K562 (cell line): ENCODE measurements around the gene DHX8. TPM values are rescaled to one million over a fixed set of nuclear protein-coding genes. Genes with fewer than 3 reads are reported as not detected.
A peak's percentile ranks its signal among the peaks of the same experiment; 100 is the strongest.

ENCODE experiments used
- CEBPB ChIP-seq: fragments of 450-650 bp; IDR thresholded peaks from 2 replicates; pipeline ENCODE4 v1.6.1; 2016; ENCODE audit warnings: missing genetic modification characterization, missing compliant biosample characterization
- CREB3L1 ChIP-seq: fragments of 450-650 bp; IDR thresholded peaks from 2 replicates; pipeline ENCODE4 v1.6.1; 2014; ENCODE audit warnings: low read depth, mild to moderate bottlenecking, moderate library complexity, borderline replicate concordance
- EP400 ChIP-seq: fragments of 450-650 bp; IDR thresholded peaks from 2 replicates; pipeline ENCODE4 v1.6.1; 2017; ENCODE audit warnings: antibody characterized with exemption, mild to moderate bottlenecking, moderate library complexity
- FOXK2 ChIP-seq, 2 experiments: fragments of 450-650 bp; IDR thresholded peaks in 1 of 2; conservative IDR thresholded peaks in 1 of 2; 2 replicates each; pipeline ENCODE4 v1.6.1; 2016; ENCODE audit warnings: low read depth in 2 of 2, mild to moderate bottlenecking in 1 of 2
- GTF2B ChIP-seq: IDR thresholded peaks from 2 replicates; pipeline ENCODE4 v1.6.1; 2011; ENCODE audit not compliant: insufficient read length; ENCODE audit errors: extremely low read depth
- HEY1 ChIP-seq: fragments of 250-450 bp; sonication (Bioruptor Pico); IDR thresholded peaks from 2 replicates; pipeline ENCODE4 v1.5.0; 2020; ENCODE audit warnings: mild to moderate bottlenecking, moderate library complexity, borderline replicate concordance
- ID3 ChIP-seq, 2 experiments: fragments of 250-450 bp in 1 of 2; fragments of 450-650 bp in 1 of 2; sonication (Bioruptor Pico) in 1 of 2; IDR thresholded peaks; 2 replicates each; pipeline versions ENCODE4 v1.6.1 to v1.8.0; 2016 to 2021; ENCODE audit warnings: mild to moderate bottlenecking in 2 of 2, moderate library complexity in 2 of 2, missing compliant biosample characterization in 1 of 2, missing genetic modification characterization in 1 of 2
- KDM5B ChIP-seq: fragments of 200-600 bp; sonication (generic); IDR thresholded peaks from 2 replicates; pipeline ENCODE4 v1.6.1; 2012; ENCODE audit warnings: low read depth, mild to moderate bottlenecking, moderate library complexity, low read length, control low read depth, inconsistent platforms; ENCODE audit not compliant: insufficient replicate concordance
- MBD1 ChIP-seq: fragments of 250-450 bp; sonication (Bioruptor Pico); IDR thresholded peaks from 2 replicates; pipeline ENCODE4 v1.8.0; 2022; ENCODE audit warnings: inconsistent platforms
- MTA2 ChIP-seq: fragments of 450-650 bp; IDR thresholded peaks from 2 replicates; pipeline ENCODE4 v1.6.1; 2016; ENCODE audit warnings: low read depth
- POLR2A ChIP-seq: fragments of 450-650 bp; conservative IDR thresholded peaks from 2 replicates; pipeline ENCODE4 v1.6.1; 2016
- PTTG1 ChIP-seq: fragments of 450-650 bp; IDR thresholded peaks from 2 replicates; pipeline ENCODE4 v1.6.1; 2016; ENCODE audit warnings: low read depth, mild to moderate bottlenecking, missing genetic modification characterization, missing compliant biosample characterization
- RCOR1 ChIP-seq, 2 experiments: IDR thresholded peaks; 2 replicates each; pipeline ENCODE4 v1.6.1; 2012; ENCODE audit warnings: low read depth in 2 of 2, low read length in 2 of 2, borderline replicate concordance in 1 of 2, improper control_type of control experiment in 1 of 2
- RHOXF2B ChIP-seq: fragments of 250-450 bp; sonication (Bioruptor Pico); conservative IDR thresholded peaks from 2 replicates; pipeline ENCODE4 v1.5.1; 2021
- VEZF1 ChIP-seq: fragments of 200-800 bp; sonication (Bioruptor generic); IDR thresholded peaks from 2 replicates; pipeline ENCODE4 v1.6.1; 2017; ENCODE audit warnings: missing genetic modification characterization, missing compliant biosample characterization
- ZBTB8A ChIP-seq: fragments of 450-650 bp; IDR thresholded peaks from 2 replicates; pipeline ENCODE4 v1.6.1; 2018; ENCODE audit warnings: mild to moderate bottlenecking, moderate library complexity; ENCODE audit not compliant: partially characterized antibody
- ZNF324 ChIP-seq: fragments of 250-450 bp; sonication (Bioruptor Pico); IDR thresholded peaks from 2 replicates; pipeline ENCODE4 v1.4.0; 2020; ENCODE audit warnings: mild to moderate bottlenecking
- polyA plus RNA-seq, 8 experiments: library from polyadenylated mRNA; depleted of rRNA in 4 of 8; stranded (reverse) in 5 of 8; unstranded in 3 of 8; fragments of >200 nt; fragmentation: Nextera tagmentation in 2 of 8; fragmentation: Illumina TruSeq in 1 of 8; extraction: Ambion mirVana in 2 of 8; extraction: Trizol in 1 of 8; gene quantifications; 2 replicates each; pipeline versions ENCODE4 v1.2.1 to v1.2.3, GENCODE V29; 2011 to 2014; ENCODE audit warnings: inconsistent platforms in 1 of 8, missing spikeins in 1 of 8
- total RNA-seq, 7 experiments: library from RNA; depleted of rRNA in 6 of 7; stranded (reverse); fragments of >200 nt in 6 of 7; fragmentation: Illumina TruSeq in 2 of 7; extraction: Trizol in 2 of 7; gene quantifications; 2 replicates each; pipeline versions ENCODE4 v1.2.1 to v1.2.3, GENCODE V29; 2011 to 2021; ENCODE audit warnings: low replicate concordance in 1 of 7

Gene DHX8
- total and polyA plus RNA-seq, 9 of the 15 experiments (the other 6 are each of a cell fraction or from before 2014, with no cell fraction given) = 16.7 to 42.5 (median 25.6) TPM

- TF ChIP-seq CREB3L1 (0 out of 2 replicates have a peak, but pooled peaks have one; percentile 20), VEZF1 (CRISPR knock-in tag) (peak; percentile 80), RHOXF2B (CRISPR knock-in tag) (no peak), KDM5B (no peak), HEY1 (CRISPR knock-in tag) (no peak), PTTG1 (tag) (no peak), FOXK2 (conservative IDR thresholded peaks at IDR 0.05 in 1 of 2, IDR thresholded peaks at IDR 0.05 in 1 of 2; ENCODE audit: low read depth in 2 of 2) (peak in 1 of 2 experiments; percentile 83; a peak in 3 of 4 replicates), POLR2A (peak; percentile 36; the same call in 1 of the 2 replicates), ID3 (CRISPR knock-in tag; IDR thresholded peaks at IDR 0.05) (no peak), ID3 (tag; IDR thresholded peaks at IDR 0.05) (0 out of 2 replicates have a peak, but pooled peaks have one; percentile 32), MTA2 (0 out of 2 replicates have a peak, but pooled peaks have one; percentile 15), RCOR1 (IDR thresholded peaks at IDR 0.05; ENCODE audit: borderline replicate concordance in 1 of 2, low read depth in 2 of 2, low read length in 2 of 2) (peak in 1 of 2 experiments; percentile 75; a peak in 1 of 4 replicates), EP400 (peak; percentile 48; the same call in 1 of the 2 replicates), MBD1 (CRISPR knock-in tag) (no peak), CEBPB (tag) (peak; percentile 65), ZNF324 (CRISPR knock-in tag) (no peak), ZBTB8A (no peak), GTF2B (no peak)
These were observed 72.5 kb downstream of the DHX8 start (continued) for GRCh38 chr17:43556292-43556691.
